Superior temporal gyrus (tissue), 1 donor: Measurements from ENCODE around the gene PRMT7.

Experiments used
- DNase-seq: peaks from one replicate; pipeline ENCODE4 v3.0.0-alpha.2; 2016; ENCODE audit errors: extremely low spot score

PRMT7 gene

DNA sequence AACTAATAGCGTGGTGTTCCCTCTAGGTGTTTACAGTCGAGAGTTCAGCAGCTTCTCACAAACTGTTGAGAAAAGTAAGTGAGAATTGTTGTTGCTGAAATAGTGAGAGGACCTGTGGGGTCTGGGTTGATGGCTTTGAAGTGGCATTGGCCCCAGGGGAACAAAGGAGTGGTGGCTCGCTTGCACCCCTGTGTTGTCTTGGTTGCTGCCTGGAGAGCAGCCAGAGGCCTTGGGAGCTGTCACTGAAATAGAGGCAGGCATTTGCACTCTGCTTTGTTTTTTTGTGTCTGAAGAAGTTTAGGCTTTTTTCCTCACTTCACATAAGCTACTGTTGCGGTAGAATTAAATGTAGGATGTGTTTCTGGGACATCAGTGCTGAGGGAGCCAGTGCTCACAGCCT is 36.8 kb downstream of the PRMT7 start:
- DNase-seq: no peak

DNA sequence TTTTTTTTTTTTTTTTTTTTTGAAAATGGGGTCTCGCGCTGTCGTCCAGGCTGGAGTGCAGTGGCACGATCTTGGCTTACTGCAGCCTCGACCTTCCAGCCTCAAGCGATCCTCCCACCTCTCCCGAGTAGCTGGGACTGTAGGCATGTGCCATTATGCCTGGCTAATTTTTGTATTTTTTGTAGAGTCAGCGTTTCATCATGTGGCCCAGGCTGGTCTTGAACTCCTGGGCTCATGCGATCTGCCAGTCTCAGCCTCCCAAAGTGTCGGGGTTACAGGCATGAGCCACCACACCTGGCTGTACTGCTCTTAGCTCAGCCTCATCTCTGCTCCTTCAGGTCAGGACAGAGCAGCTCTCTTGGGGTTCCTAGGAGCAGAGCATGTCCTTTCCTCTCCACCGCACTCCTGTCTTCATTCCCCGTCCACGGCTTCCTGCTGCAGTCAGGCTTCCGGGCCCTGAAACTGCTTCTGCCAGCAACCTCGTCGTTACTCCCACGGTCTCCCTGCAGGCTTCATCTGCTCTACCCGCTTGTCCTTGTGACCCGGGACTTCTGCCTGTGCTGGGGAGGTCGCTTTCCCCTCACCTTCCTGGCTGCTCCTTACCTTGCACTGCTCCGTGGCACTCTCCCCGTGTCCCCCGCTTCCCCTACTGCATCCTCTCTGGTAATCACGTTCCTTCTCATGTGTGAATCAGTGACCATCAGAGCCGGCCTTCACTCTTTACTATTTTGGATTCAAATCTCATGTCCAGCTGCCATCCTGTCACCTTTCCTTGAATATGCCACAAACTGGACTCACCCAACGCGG is 38.0 kb downstream of the PRMT7 start:
- no peak for DNase-seq

DNA sequence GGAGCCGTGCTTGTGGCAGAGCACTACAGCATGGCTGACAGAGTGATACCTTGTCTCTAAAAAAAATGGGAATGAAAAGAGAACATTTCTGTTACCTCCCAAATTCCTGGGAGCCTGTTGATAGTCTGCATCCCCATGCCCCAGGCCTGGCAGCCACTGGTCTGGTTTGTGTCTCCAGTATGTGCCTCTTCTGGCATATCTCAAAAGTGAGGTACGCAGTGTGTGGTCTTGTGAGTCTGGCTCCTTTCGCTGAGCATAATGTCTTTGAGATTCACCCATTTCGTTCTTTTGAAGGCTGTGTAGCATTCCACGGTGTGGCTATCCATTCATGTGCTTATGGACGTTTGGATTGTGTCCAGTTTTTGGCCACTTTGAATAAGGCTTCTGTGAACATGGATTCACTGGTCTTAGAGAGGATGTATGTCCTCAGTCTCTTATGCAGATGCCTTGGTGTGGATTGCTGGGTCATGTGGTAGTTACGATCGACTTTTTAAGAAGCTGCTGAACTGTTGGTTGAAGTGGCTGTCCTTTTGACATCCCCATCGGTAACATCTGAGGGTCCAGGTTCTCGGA is 39.1 kb downstream of the PRMT7 start:
- DNase-seq: no peak

DNA sequence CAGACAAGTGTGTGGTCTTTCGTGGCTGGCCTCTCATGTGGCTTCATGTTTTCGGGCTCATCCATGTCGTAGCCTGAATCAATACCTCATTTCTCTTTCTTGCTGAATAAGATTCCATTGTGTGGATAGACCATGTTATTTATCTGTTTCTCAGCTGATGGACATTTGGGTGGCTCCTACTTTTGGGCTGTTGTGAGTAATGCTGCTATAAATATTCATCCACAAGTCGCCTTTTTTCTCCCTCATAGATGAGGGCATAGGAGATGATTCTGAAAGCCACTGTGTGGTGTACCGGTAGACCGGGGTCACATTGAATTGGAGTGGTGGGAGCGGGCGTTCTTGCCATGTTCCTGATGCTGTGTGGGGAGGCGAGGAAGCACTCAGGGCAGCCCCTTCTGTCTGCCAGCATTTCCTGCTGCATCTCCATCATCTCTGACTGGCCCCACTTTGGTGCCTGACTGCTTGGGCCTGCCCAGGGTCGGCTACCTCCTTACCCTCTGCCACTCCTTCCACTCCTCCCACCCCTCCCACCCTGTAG is 40.1 kb downstream of the PRMT7 start:
- no peak for DNase-seq

DNA sequence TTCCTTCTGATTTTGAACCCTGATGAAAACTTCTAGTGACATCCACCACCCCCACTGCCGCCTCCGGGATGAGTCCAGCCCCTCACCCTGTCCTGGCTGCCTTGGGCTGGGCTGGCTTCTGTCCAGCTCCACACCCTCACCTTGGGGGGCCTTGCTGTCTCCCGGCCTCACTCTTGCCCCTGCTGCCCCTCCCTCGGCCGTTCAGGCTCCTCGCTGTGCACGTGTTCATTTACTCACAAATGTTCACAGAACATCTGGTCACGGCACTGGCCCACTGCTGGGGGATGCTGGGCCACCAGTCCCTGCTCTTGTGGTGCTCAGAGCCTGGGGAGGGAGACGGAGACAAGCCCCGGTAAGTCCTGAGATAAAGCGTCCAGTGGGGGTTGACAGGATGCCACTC is 40.6 kb downstream of the PRMT7 start:
- DNase-seq: no peak

DNA sequence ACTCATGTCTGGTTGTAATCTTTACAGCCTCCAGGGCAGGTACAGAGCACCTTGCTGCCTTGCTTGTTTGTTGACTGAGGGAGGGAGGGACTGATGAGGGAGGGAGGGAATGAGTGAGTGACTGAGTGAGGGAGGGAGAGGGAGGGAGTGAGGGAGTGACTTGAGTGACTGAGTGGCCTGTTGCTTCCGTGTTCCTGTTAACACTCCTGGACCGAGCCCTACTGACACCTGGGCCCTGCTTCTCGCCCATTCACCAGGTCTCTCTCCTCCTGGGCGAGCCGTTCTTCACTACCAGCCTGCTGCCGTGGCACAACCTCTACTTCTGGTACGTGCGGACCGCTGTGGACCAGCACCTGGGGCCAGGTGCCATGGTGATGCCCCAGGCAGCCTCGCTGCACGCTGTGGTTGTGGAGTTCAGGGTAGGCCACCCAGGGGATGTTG is 41.2 kb downstream of the PRMT7 start:
- DNase-seq: no peak

DNA sequence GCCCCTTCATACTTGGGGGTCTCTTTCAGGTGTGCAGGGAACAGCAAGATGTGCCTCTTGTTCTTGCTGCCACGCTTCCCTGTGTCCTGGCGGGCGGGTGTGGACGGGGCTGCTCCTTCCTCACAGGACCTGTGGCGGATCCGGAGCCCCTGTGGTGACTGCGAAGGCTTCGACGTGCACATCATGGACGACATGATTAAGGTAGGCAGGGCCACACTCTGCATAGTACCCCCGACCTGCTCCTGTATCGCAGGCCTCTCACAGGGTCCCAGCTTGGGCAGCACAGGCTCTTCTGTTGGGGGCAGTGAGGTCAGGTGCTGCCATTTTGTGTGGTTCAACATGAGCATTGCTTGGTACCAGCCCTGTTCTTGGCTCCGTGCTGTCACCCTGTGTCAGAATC is 42.5 kb downstream of the PRMT7 start:
- DNase-seq: no peak

DNA sequence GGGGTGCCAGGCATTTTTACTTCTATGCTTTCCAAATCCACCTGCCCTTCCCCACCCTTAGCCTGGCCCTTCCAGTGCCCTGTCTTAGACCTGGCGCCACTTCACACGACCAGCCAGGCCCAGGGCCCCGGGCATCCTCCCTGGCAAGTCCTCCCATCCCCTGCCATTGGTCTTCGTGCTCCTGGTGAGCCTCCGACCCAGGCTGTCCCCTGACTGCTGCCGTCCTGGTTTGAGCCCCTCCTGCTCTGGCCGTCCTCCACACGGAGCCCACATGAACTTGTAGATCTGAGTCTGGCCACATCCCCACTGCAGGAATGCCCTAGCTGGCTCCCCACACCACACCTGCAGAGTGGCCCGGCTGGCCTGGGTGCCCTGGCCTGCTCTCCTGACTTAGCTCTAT is 44.0 kb downstream of the PRMT7 start:
- no peak for DNase-seq

DNA sequence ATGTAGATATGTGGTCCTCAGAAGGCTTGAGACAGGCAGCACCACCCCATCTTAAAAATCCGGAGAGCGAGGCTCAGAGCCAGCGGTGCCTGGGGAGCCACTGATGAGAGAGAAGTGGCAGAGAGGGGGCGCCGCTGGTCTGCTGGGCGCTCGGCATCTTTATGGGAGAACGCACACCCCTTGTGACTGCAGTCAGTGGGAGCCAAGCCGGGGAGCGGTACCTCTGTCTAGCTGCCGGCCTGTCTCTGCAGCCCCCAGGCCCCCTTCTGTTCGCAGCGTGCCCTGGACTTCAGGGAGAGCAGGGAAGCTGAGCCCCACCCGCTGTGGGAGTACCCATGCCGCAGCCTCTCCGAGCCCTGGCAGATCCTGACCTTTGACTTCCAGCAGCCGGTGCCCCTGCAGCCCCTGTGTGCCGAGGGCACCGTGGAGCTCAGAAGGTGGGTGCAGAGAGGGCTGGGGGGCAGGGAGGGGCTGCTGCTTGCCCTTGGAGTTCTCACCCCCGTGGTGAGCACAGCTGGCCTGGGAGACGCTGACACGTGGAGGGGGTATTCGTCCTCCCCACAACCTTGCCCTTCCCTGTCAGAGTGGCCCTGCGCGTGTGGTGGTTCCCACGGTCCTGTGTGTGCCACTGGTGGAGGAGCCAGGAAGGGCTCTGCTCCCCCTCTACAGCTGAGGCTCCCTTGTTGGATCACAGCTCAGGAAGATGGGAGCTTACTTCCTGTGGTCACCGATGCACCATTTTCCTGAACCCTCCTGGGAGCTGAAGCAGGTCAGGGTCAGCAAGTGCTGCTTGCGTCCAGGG is 44.8 kb downstream of the PRMT7 start:
- DNase-seq: no peak

DNA sequence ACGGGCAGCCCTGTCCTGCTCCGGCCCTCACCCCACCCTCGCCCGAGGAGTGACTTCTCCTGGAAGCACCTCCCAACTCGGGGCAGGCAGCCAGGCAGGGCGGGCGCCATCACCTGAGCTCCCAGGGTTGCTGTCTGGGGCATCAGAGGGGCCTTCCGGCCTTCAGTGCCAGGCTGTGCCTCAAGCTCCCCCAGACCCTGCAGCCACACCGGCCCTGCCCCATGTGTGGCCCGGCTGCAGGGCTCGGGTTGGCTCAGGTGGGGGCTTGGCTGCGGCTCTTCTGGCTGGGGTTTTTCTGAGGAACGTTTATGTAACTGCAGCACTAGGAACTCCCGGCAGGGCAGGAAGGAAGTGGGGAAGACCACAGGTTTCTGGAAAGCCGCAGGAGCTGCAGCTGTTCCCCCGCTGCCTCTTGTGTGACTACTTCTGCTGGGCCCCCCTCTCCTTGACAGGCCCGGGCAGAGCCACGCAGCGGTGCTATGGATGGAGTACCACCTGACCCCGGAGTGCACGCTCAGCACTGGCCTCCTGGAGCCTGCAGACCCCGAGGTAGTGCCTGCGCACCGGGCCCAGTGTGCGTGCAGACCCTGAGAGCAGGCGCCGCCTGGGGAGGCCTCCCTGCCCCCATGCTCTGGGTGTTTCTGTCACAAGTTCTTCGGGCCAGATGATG is 45.6 kb downstream of the PRMT7 start:
- DNase-seq: no peak

DNA sequence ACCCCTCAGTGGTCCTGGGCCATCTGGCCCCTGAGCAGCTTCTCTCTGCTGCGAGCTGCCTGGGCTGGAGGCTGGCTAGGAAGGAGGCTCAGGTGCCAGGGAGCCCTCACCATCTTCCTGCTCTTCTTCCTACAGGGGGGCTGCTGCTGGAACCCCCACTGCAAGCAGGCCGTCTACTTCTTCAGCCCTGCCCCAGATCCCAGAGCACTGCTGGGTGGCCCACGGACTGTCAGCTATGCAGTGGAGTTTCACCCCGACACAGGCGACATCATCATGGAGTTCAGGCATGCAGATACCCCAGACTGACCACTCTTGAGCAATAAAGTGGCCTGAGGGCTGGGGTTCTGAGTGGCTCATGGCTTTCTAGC is 46.1 kb downstream of the PRMT7 start:
- no peak for DNase-seq

DNA sequence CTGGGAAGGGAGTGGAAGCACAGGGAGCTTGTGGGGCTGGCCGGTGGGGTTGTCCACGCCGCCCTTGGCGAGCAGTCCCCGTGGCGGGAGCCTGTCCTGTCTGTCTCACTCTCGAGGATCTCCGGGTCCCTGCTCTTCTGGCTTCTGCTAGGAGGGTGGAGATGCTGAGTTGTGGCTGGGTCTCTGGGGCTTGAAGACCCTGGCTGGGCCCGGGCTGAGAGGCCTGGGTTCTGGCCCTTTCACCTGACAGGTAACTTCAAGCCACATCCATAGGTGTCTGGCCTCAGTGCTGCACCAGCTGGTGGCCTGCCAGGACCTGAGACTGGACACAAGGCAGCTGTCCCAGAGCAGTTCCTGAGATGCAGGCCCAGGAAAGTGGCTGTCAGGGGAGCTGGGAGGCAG is 46.7 kb downstream of the PRMT7 start:
- DNase-seq: no peak

DNA sequence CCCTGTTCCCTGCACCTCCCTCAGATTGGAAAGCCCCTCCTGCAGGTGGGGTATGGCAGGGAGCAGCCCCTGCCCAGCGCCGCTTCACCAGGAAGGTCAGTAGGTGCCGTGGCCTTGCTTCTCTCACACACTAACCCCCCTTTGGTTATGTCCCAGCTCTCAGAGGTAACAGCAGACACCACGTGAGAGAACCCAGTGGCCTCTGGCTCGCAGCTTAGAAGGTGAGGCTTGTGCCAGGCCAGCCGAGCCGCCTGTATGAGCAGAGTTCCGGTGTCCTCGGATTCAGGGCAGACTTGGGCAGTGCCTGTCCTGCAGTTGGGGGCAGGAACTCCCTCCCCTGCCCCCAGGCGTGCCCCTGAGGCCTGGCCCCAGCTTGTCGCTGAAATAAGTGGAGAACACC is 47.1 kb downstream of the PRMT7 start:
- no peak for DNase-seq

DNA sequence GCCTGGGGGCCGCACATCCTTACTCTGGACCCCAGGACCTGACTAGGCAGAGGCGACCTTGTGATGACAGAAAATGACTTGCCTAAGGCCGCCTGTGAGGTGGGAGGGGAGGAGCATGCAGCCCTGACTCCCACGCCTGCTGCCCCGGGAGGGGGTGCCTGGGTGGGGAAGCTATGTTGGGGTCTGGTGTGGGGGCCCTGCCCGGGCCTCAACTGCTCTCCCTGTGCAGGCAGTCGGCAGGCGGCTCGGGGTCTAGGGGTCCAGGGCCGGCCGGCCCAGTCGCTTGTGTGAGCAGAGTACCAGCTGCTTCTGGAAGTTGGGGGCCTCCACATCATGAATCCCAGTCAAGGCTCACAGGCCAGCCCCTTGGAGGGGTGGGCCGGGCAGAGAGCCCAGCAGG is 48.1 kb downstream of the PRMT7 start:
- DNase-seq: no peak

DNA sequence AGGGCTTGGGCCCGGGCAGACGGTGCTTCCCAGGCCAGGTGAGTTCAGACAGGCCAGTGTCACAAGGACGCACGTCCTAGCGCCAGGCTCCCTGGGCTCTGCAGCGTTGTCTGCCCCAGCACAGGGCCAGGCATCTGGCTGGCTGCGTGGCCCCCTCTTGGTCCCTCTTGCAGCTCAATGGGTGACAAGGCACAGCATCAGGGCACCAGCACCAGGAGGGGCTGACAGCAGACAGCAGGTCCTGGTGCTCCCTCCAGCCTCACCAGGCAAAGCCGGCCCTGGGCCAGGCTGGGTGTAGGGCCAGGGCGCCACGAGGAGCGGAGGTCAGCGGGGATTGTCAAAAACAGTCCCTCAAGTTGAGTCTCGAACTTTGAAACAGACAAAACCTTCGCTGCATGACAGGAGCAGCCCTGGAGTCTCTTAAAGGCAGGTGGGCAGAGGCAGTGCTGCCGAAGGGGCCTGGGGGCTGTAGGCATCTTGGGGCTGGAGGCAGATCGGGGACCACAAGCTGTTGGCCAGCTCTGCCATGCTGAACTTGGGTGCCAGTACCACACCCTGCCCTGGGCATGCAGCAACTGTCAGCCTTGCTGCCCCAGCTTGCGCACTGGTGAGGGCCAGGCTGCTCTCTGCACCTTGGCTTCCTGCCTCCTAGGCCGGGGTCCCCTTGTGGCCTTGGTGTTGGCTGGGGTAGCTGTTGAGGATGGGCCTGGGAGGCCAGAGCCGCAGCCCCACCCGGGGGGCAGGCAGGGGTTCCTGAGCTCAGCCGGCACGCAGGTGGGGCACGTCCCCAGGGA is 48.8 kb downstream of the PRMT7 start:
- no peak for DNase-seq

DNA sequence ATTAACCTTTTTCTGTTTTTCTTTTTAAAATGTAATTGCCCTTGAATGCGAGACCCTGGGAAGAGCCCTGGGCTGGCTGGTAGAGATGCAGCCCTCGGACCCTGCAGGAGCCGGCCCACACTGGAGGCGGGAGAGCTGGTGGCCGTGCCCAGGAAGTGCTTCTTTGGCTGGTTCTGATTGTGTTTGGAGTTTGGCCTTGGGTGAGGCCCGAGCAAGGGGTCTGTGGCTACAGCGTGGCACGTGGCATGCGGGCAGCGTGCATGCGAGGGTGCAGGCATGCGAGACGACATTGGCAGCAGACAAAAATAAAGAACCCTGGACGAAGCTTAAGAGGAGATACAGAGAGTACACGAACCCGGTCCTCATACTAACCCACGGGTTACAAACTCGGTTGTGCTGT is 49.7 kb downstream of the PRMT7 start:
- no peak for DNase-seq

DNA sequence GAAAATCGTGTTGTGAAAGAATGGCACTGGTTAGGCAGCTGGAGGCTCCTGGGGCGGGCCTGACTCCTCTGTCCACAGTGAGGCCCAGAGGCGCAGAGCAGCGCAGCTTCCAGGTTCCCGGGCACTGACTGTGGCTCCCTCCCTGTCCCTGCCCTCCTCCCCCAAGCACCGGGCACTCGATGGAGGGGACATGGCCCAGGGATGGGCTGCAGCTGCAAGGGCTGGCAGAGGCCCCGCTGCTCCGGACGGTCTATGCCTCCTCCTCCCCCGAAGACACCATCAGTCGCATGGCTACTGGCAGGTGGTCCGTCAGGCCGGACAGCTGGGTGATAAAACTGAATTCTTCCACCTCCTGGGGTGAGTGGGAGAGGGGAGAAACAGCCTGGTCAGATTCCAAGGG is 50.1 kb downstream of the PRMT7 start:
- DNase-seq: no peak

DNA sequence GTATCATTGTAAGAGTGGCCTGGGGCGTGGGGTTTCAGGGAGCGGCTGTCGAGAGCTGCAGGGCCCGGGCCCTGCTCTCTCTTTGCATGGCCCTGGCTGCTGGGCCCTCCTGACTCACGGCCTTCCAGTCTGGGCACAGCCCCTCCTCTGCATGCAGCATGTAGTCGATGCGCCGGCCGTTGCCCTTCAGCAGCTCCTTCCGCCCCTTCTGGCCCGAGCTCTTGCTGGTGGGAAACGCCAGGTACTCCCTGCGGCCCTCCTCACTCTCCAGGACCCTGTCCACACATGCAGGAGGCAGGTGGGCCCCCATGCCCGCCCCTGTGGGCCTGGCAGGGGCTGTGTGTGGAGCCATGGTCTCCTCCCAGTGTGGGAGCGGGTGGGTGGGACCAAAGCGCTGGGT is 50.7 kb downstream of the PRMT7 start:
- no peak for DNase-seq

DNA sequence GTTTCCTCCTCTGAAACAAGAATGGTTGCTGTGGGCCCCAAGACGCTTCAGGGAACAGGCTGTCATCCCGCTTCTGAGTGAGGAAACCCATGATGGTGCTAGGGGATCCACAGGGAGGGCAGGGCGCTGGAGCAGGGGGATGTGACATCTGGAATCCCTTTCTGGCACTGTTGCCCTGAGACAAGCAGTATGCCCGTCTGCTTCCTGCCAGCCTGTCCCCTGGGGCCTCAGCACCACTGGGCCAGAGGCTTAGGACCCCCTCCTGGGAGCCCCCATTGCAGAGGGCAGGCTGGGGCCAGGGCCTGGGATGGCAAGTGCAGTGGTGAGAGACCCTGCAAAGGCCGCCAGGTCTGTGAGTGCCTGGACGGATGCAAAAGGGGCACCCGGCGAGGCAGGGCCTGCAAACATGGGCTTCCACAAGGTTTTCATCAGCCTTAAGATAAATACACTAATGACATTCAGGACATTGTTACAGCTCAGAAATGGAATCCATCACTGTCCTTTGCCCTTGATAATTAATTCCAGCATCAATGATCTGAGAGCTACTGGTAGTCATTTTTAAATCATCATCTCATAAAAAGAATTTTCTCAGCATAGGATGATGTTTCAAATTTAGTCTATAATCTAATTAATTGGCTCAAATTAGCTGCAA is 51.6 kb downstream of the PRMT7 start:
- DNase-seq: no peak

DNA sequence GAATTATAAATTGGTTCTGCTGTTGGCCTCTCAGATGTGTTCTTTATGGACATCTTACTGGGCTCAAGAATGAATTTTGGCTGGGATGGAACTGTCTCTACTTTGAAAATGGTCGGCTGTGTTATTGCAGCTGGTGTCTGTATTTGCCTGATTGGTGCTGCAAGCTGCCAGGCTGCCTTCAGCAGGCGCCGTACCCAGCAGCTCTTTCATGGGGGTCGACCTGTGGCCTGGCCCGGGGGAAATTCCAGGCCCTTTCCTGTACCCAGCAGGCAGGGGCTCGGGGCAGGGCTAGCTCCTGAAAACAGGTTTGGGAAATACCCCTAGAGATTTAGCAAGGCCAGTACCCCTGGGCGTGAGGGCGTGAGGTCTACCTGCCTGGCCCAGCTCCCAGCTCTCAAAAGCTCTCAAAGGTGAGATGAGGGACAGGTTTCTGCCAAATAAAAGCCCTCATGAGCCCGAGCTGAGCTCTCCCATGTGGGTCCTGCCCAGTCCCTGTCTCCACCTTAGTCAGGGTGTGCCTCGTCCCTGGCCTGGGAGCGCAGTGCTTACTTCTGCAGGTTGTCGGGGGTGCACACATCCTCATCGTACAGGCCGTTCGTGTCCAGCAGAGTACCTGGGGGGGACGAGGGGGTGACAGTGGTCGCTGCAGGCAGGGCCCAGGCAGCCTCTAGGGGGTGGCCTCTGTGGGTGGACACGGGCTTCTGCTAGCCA is 52.3 kb downstream of the PRMT7 start:
- no peak for DNase-seq
